SK-N-MC (cell line): ENCODE measurements around the gene EVI5L.

Experiments
- EZH2 ChIP-seq: fragments of 200-600 bp; sonication (generic); IDR thresholded peaks from one replicate; pipeline ENCODE4 v1.6.1; 2017; ENCODE audit warnings: antibody characterized with exemption
- POLR2AphosphoS5 ChIP-seq: IDR thresholded peaks from 2 replicates; pipeline ENCODE4 v1.6.1; 2012; ENCODE audit warnings: mild to moderate bottlenecking, low read depth, low read length, borderline replicate concordance

GRCh38 chr19:7843521-7843920 is 13.5 kb downstream of the EVI5L start:
- TF ChIP-seq POLR2AphosphoS5: no peak
- TF ChIP-seq EZH2: no peak
